Measurements from ENCODE around the gene SORBS1.
"Not testable (repeated sequence)": the region's sequence is repeated elsewhere in the genome, so short reads cannot be mapped to it uniquely, and the experiment has no call there.

SORBS1 gene

GRCh38 chr10:95482501-95483233 is 78.5 kb downstream of the SORBS1 start:
- no peak for DNase-seq (ENCODE audit: low spot score)

GRCh38 chr10:95480901-95481491 is 80.2 kb downstream of the SORBS1 start:
- DNase-seq (ENCODE audit: low spot score) = no peak

- DNase-seq (ENCODE audit: low spot score) = no peak
These were observed 80.9 kb downstream of the SORBS1 start for GRCh38 chr10:95480102-95480900.

- no peak for DNase-seq (ENCODE audit: low spot score)
These were observed 82.2 kb downstream of the SORBS1 start for GRCh38 chr10:95478935-95479334.

GRCh38 chr10:95478185-95478584 is 83.0 kb downstream of the SORBS1 start:
- no peak for DNase-seq (ENCODE audit: low spot score)

- no peak for DNase-seq (ENCODE audit: low spot score)
These were observed 84.0 kb downstream of the SORBS1 start for GRCh38 chr10:95477175-95477520.

- DNase-seq (ENCODE audit: low spot score) = no peak
These were observed 84.5 kb downstream of the SORBS1 start for GRCh38 chr10:95476469-95477174.

- peak; percentile 57 for DNase-seq (ENCODE audit: low spot score)
These were observed 85.2 kb downstream of the SORBS1 start for GRCh38 chr10:95475827-95476468.

- DNase-seq (ENCODE audit: low spot score) = no peak
These were observed 86.2 kb downstream of the SORBS1 start for GRCh38 chr10:95475003-95475383.

GRCh38 chr10:95474228-95475002 is 86.8 kb downstream of the SORBS1 start:
- peak; percentile 47 for DNase-seq (ENCODE audit: low spot score)

- no peak for DNase-seq (ENCODE audit: low spot score)
These were observed 88.7 kb downstream of the SORBS1 start for GRCh38 chr10:95472304-95473088.

GRCh38 chr10:95469676-95470075 is 91.5 kb downstream of the SORBS1 start:
- DNase-seq (ENCODE audit: low spot score) = no peak

GRCh38 chr10:95469251-95469650 is 91.9 kb downstream of the SORBS1 start:
- no peak for DNase-seq (ENCODE audit: low spot score)

GRCh38 chr10:95467642-95468041 is 93.5 kb downstream of the SORBS1 start:
- not testable (repeated sequence) for DNase-seq (ENCODE audit: low spot score)

- no peak for DNase-seq (ENCODE audit: low spot score)
These were observed 94.0 kb downstream of the SORBS1 start for GRCh38 chr10:95467162-95467599.

- no peak for DNase-seq (ENCODE audit: low spot score)
These were observed 94.7 kb downstream of the SORBS1 start for GRCh38 chr10:95466436-95466835.

- no peak for DNase-seq (ENCODE audit: low spot score)
These were observed 96.9 kb downstream of the SORBS1 start for GRCh38 chr10:95464280-95464679.

- no peak for DNase-seq (ENCODE audit: low spot score)
These were observed 98.2 kb downstream of the SORBS1 start for GRCh38 chr10:95462740-95463667.

GRCh38 chr10:95461611-95462010 is 99.6 kb downstream of the SORBS1 start:
- no peak for DNase-seq (ENCODE audit: low spot score)
